Measurements from ENCODE around the gene CLEC2D. TPM values are rescaled to one million over a fixed set of nuclear protein-coding genes. Genes with fewer than 3 reads are reported as not detected.
A peak's percentile ranks its signal among the peaks of the same experiment; 100 is the strongest.

Gene CLEC2D
- total RNA-seq, 2 donors from 2014 or later: 19.3 to 21.5 TPM

- Mint-ChIP-seq H3K27ac (no peak overlapping the region), H3K4me3 (no peak overlapping the region), H3K4me1 (peaks cover 23% of the 10 kb centered on the region), H3K36me3 (ENCODE audit: low read depth) (no peaks in the 10 kb centered on the region), H3K27me3 (ENCODE audit: insufficient read depth) (no peaks in the 10 kb centered on the region), H3K9me3 (peaks cover 18% of the 10 kb centered on the region)
- no peaks in the 10 kb centered on the region for H3K27me3 ChIP-seq (ENCODE audit: control insufficient read depth, insufficient read depth, low read length, poor library complexity, severe bottlenecking)
- peak; percentile 100 for TF ChIP-seq CTCF (conservative IDR thresholded peaks at IDR 0.05)
- peaks cover 7% of the 10 kb centered on the region for H3K4me1 ChIP-seq (ENCODE audit: control insufficient read depth, insufficient read depth, low read length)
- no peak overlapping the region for H3K9ac ChIP-seq (ENCODE audit: extremely low read depth, low read length, poor library complexity, severe bottlenecking)
- peak; percentile 87 for DNase-seq
- H3K9me3 ChIP-seq (ENCODE audit: control insufficient read depth, low read length): peaks cover 4% of the 10 kb centered on the region
- no peak overlapping the region for H3K27ac ChIP-seq (ENCODE audit: low read depth, low read length)
- WGBS, 2 experiments (ENCODE audit: insufficient coverage in 1 of 2, insufficient read length in 1 of 2): 65 to 68% methylated on average over 6 to 12 of the region's 12 CpGs
- H3K36me3 ChIP-seq (ENCODE audit: control insufficient read depth, insufficient read depth, low read length): no peaks in the 10 kb centered on the region
- no peak overlapping the region for H3K4me3 ChIP-seq (ENCODE audit: low read length)
Observed at GRCh38 chr12:9707864-9708808, 38.6 kb downstream of the CLEC2D start.

GRCh38 chr12:9708853-9709252, 39.3 kb downstream of the CLEC2D start:
- Histone ChIP-seq H3K9me3 (ENCODE audit: control insufficient read depth, low read length) (peaks cover 4% of the 10 kb centered on the region), H3K36me3 (ENCODE audit: control insufficient read depth, insufficient read depth, low read length) (no peaks in the 10 kb centered on the region), H3K27me3 (ENCODE audit: control insufficient read depth, insufficient read depth, low read length, poor library complexity, severe bottlenecking) (no peaks in the 10 kb centered on the region), H3K4me1 (ENCODE audit: control insufficient read depth, insufficient read depth, low read length) (peaks cover 7% of the 10 kb centered on the region), H3K27ac (ENCODE audit: low read depth, low read length) (no peak overlapping the region), H3K4me3 (ENCODE audit: low read length) (no peak overlapping the region), H3K9ac (ENCODE audit: extremely low read depth, low read length, poor library complexity, severe bottlenecking) (no peak overlapping the region)
- no peak for DNase-seq
- H3K36me3 Mint-ChIP-seq (ENCODE audit: low read depth): no peaks in the 10 kb centered on the region
- no peak overlapping the region for H3K27ac Mint-ChIP-seq
- H3K27me3 Mint-ChIP-seq (ENCODE audit: insufficient read depth): no peaks in the 10 kb centered on the region
- peaks cover 18% of the 10 kb centered on the region for H3K9me3 Mint-ChIP-seq
- WGBS, 2 experiments (ENCODE audit: insufficient coverage in 1 of 2, insufficient read length in 1 of 2): 90 to 97% methylated on average over 3 of the region's 3 CpGs
- no peak for TF ChIP-seq CTCF (conservative IDR thresholded peaks at IDR 0.05)
- peaks cover 23% of the 10 kb centered on the region for H3K4me1 Mint-ChIP-seq
- H3K4me3 Mint-ChIP-seq: no peak overlapping the region

- Histone ChIP-seq H3K4me1 (ENCODE audit: control insufficient read depth, insufficient read depth, low read length) (peaks cover 7% of the 10 kb centered on the region), H3K9ac (ENCODE audit: extremely low read depth, low read length, poor library complexity, severe bottlenecking) (no peak overlapping the region), H3K4me3 (ENCODE audit: low read length) (no peak overlapping the region), H3K27ac (ENCODE audit: low read depth, low read length) (no peak overlapping the region), H3K9me3 (ENCODE audit: control insufficient read depth, low read length) (no peaks in the 10 kb centered on the region), H3K27me3 (ENCODE audit: control insufficient read depth, insufficient read depth, low read length, poor library complexity, severe bottlenecking) (no peaks in the 10 kb centered on the region), H3K36me3 (ENCODE audit: control insufficient read depth, insufficient read depth, low read length) (no peaks in the 10 kb centered on the region)
- TF ChIP-seq CTCF (conservative IDR thresholded peaks at IDR 0.05): peak; percentile 46
- Mint-ChIP-seq H3K27me3 (ENCODE audit: insufficient read depth) (no peaks in the 10 kb centered on the region), H3K4me1 (peaks cover 23% of the 10 kb centered on the region), H3K36me3 (ENCODE audit: low read depth) (no peaks in the 10 kb centered on the region), H3K4me3 (no peak overlapping the region), H3K27ac (no peak overlapping the region), H3K9me3 (peaks cover 2% of the 10 kb centered on the region)
- WGBS, 2 experiments (ENCODE audit: insufficient coverage in 1 of 2, insufficient read length in 1 of 2): 87 to 100% methylated on average over 1 to 3 of the region's 3 CpGs
- DNase-seq: peak; percentile 71
Observed at GRCh38 chr12:9710584-9711375, 41.3 kb downstream of the CLEC2D start.
